Spleen (tissue), 11 donors: ENCODE measurements around the gene WDR86. TPM values are rescaled to one million over a fixed set of nuclear protein-coding genes. Genes with fewer than 3 reads are reported as not detected.
A peak's percentile ranks its signal among the peaks of the same experiment; 100 is the strongest.

ENCODE experiments used
- DNase-seq: peaks from one replicate; pipeline ENCODE4 v3.0.0-alpha.2; 2020
- H3K27ac ChIP-seq, 8 donors: fragments of 200-600 bp; sonication (generic) in 7 of 8; 1 replicate in 4 of 8; 2 replicates in 4 of 8; pipeline versions ENCODE4 v1.5.0 to v1.8.0; 2016 to 2021; ENCODE audit warnings: inconsistent platforms in 4 of 8, mild to moderate bottlenecking in 4 of 8, moderate library complexity in 1 of 8
- H3K27me3 ChIP-seq, 7 donors: fragments of 200-600 bp; sonication (generic) in 6 of 7; replicated peaks in 1 of 7; 1 replicate in 4 of 7; 2 replicates in 3 of 7; pipeline versions ENCODE4 v1.5.0 to v1.8.0; 2016 to 2021; ENCODE audit warnings: inconsistent platforms in 3 of 7, mild to moderate bottlenecking in 1 of 7
- H3K36me3 ChIP-seq, 6 donors: fragments of 200-600 bp; sonication (generic) in 5 of 6; 1 replicate in 4 of 6; 2 replicates in 2 of 6; pipeline versions ENCODE4 v1.5.0 to v1.8.0; 2016 to 2021; ENCODE audit warnings: inconsistent platforms in 2 of 6
- H3K4me1 ChIP-seq, 6 donors: fragments of 200-600 bp; sonication (generic) in 5 of 6; 1 replicate in 3 of 6; 2 replicates in 3 of 6; pipeline versions ENCODE4 v1.5.0 to v1.8.0; 2016 to 2021; ENCODE audit warnings: inconsistent platforms in 3 of 6
- H3K4me3 ChIP-seq, 8 donors: fragments of 200-600 bp; sonication (generic) in 7 of 8; 1 replicate in 4 of 8; 2 replicates in 4 of 8; pipeline versions ENCODE4 v1.5.0 to v1.8.0; 2016 to 2021; ENCODE audit warnings: inconsistent platforms in 4 of 8, mild to moderate bottlenecking in 4 of 8, moderate library complexity in 2 of 8
- H3K9me3 ChIP-seq, 8 donors: fragments of 200-600 bp; sonication (generic) in 7 of 8; 1 replicate in 4 of 8; 2 replicates in 4 of 8; pipeline versions ENCODE4 v1.5.0 to v1.8.0; 2016 to 2021; ENCODE audit warnings: inconsistent platforms in 4 of 8
- POLR2A ChIP-seq, 3 donors: fragments of 450-650 bp; IDR thresholded peaks; one replicate each; pipeline ENCODE4 v1.5.1; 2017; ENCODE audit warnings: antibody characterized with exemption in 3 of 3, mild to moderate bottlenecking in 1 of 3
- POLR2AphosphoS5 ChIP-seq, 3 donors: sonication (generic); formaldehyde crosslinking; IDR thresholded peaks; one replicate each; pipeline ENCODE4 v1.5.1; 2017; ENCODE audit warnings: antibody characterized with exemption in 3 of 3
- WGBS, 5 donors: extraction: QIAGEN DNeasy Blood & Tissue Kit in 3 of 5; methylation state at CpG; one replicate each; pipeline versions ENCODE4 v1.1.5 to v1.1.7; 2013 to 2018; 5-methylcytosine and 5-hydroxymethylcytosine counted together
- intact Hi-C: fragments of 100-400 bp; cut with DNase I; formaldehyde crosslinking; loops from one replicate; pipeline ENCODE4 v1.15.0; 2023; ENCODE audit warnings: low total_unique reads
- polyA plus RNA-seq, 3 donors: library from polyadenylated mRNA; stranded (reverse); fragments of 200-250 nt; gene quantifications; one replicate each; pipeline ENCODE4 v1.2.1, GENCODE V29; 2013
- total RNA-seq, 7 donors: library from RNA; depleted of rRNA in 3 of 7; stranded (reverse); fragments of >200 nt in 3 of 7; fragmentation: NEBNext Ultra II Directional in 4 of 7; extraction: Animal tissue kit (Norgen Biotek cat#: 25700) in 4 of 7; gene quantifications; one replicate each; pipeline versions ENCODE4 v1.1.0 to v1.2.1, GENCODE V29; 2016 to 2021
- TF ChIP-seq, protein P1 (sequence below), 11 experiments: fragments of 200-600 bp in 7 of 11; fragments of 450-650 bp in 4 of 11; sonication (generic) in 4 of 11; IDR thresholded peaks in 8 of 11; conservative IDR thresholded peaks in 3 of 11; 1 replicate in 7 of 11; 2 replicates in 4 of 11; pipeline versions ENCODE4 v1.4.0 to v1.8.0; 2016 to 2021; ENCODE audit warnings: antibody characterized with exemption in 11 of 11, inconsistent platforms in 4 of 11, mild to moderate bottlenecking in 1 of 11
- donor health status: healthy with polysubstance abuse.
- donor health status: DM: no; HTN: no; CAD: no; lungs with moderate emphysema.
- donor health status: DM: no; HTN: no; CAD: no.
- donor health status: Bipolar disorder and iron deficiency.
- donor health status: healthy.
- donor health status: DM: no; HTN: no; CAD: no.
- donor health status: DM: yes; HTN: yes; CAD: no.

The WDR86 gene
- total and polyA plus RNA-seq, 10 donors, result 2.8 to 71.9 (median 49.2) TPM

DNA sequence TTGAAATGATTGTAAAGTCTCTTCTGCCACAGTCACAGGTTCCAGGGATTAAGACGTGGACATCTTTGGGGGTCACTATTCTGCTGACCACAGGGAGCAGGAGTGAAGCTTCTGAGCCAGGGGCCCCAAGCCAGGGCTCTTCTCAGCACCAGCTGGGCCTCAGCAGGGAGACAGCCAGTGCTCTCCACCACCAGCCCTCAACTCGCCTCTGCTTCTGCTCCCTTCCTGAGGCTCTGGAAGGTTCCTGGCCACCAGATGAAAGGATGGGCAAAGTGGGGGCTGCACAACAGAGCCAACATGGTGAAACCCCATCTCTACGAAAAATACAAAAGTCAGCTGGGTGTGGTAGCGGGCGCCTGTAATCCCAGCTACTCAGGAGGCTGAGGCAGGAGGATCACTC lies 41.3 kb upstream of the WDR86 start:
- TF ChIP-seq, protein P1, sequence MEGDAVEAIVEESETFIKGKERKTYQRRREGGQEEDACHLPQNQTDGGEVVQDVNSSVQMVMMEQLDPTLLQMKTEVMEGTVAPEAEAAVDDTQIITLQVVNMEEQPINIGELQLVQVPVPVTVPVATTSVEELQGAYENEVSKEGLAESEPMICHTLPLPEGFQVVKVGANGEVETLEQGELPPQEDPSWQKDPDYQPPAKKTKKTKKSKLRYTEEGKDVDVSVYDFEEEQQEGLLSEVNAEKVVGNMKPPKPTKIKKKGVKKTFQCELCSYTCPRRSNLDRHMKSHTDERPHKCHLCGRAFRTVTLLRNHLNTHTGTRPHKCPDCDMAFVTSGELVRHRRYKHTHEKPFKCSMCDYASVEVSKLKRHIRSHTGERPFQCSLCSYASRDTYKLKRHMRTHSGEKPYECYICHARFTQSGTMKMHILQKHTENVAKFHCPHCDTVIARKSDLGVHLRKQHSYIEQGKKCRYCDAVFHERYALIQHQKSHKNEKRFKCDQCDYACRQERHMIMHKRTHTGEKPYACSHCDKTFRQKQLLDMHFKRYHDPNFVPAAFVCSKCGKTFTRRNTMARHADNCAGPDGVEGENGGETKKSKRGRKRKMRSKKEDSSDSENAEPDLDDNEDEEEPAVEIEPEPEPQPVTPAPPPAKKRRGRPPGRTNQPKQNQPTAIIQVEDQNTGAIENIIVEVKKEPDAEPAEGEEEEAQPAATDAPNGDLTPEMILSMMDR (IDR thresholded peaks at IDR 0.05 in 8 of 11, conservative IDR thresholded peaks at IDR 0.05 in 3 of 11), result no peak
- TF ChIP-seq POLR2AphosphoS5 (IDR thresholded peaks at IDR 0.05) (no peak), POLR2A (IDR thresholded peaks at IDR 0.05) (no peak)
- peaks cover 0 to 9% (median 0%) of the 10 kb centered on the region in 7 donors for H3K27me3 ChIP-seq
- H3K36me3 ChIP-seq, result no peaks in the 10 kb centered on the region
- intact Hi-C loops, result no loop called here
- no peaks in the 10 kb centered on the region for H3K9me3 ChIP-seq
- H3K4me1 ChIP-seq, result peaks cover 0 to 21% (median 8%) of the 10 kb centered on the region in 6 donors
- H3K27ac ChIP-seq, result no peak overlapping the region
- peak; percentile 60 for DNase-seq
- H3K4me3 ChIP-seq, result no peak overlapping the region
- WGBS, 5 donors, result 82 to 92% (median 86%) methylated on average over 5 of the region's 5 CpGs

DNA sequence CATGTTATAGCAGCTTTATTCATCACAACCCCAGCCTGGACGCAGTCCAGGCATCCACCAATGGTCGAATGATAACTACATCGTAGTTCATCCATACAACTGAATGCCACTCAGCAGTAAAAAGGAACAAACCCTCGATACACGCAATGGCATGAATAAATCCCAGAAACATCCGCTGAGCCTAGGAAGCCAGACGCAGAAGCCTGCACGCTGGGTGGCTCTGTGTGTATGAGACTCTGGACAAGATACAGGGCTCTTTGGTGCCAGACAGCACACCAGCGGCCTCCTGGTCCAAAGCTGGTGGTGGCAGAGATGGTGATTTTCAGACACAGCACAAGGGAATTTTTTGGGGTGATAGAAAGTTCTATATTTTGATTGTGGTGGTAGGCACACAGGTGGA lies 40.2 kb upstream of the WDR86 start:
- no peaks in the 10 kb centered on the region for H3K9me3 ChIP-seq
- no peaks in the 10 kb centered on the region for H3K36me3 ChIP-seq
- DNase-seq, result peak; percentile 41
- intact Hi-C loops, result loop anchor here (5.0 kb wide), 2 partner anchors 83 to 133 kb away; no protein-coding TSS in a partner anchor
- no peak overlapping the region for H3K4me3 ChIP-seq
- no peak for TF ChIP-seq POLR2A (IDR thresholded peaks at IDR 0.05)
- TF ChIP-seq, protein P1 (IDR thresholded peaks at IDR 0.05 in 8 of 11, conservative IDR thresholded peaks at IDR 0.05 in 3 of 11), result no peak
- TF ChIP-seq POLR2AphosphoS5 (IDR thresholded peaks at IDR 0.05), result no peak
- no peak overlapping the region for H3K27ac ChIP-seq
- H3K27me3 ChIP-seq, result peaks cover 0 to 9% (median 0%) of the 10 kb centered on the region in 7 donors
- 89 to 94% (median 91%) methylated on average over 9 of the region's 9 CpGs for whole genome bisulfite sequencing, 5 donors
- peaks cover 0 to 21% (median 8%) of the 10 kb centered on the region in 6 donors for H3K4me1 ChIP-seq

DNA sequence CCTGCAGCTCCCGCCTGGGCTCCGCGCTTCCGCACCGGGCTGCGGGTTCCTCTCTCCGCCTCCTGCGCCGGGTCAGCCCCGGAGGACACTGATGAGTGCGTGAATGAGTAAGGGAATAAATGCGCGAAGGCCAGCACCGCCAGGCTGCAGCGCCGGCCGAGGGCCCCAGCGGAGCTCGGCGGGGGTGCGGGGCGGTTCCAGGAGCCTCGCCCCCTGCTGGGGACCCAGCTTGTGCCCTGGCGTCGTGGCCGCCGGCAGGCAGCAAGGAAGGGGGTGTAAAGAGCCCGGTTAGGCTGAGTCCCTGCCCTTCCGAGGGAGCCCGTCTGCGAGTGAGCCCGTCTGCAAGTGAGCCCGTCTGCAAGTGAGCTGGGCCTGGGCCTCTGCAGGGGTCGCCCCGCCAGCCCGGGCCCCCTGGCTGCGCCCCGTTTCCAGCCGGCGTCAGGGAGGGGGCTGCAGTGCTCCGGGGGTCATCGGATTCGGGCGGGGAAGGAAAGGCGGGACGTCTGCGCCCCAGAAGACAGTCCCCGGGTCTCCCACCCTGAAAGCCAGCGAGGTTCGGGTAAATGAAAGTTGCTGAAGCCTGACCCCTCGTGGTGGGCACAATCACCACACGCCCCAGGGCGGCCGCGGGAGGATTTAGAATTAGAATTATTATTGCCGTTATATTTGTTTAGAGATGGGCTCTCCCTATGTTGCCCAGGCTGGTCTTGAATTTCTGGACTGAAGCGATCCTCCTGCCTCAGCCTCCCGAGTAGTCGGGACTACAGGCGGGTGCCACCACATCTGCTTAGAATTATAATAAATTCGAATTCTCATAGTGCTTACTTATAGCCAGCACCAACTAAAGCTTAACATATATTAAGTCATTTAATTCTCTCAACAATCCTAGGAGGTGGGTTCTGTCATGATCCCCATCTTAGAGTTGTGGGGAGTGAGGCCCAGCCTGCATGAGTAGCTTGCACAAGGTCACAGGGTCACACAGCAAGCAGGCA lies 38.7 kb upstream of the WDR86 start:
- H3K27ac ChIP-seq, result peak overlapping the region; percentile 35 to 83 (median 72)
- H3K27me3 ChIP-seq, result peaks cover 0 to 9% (median 0%) of the 10 kb centered on the region in 7 donors
- peaks cover 0 to 21% (median 8%) of the 10 kb centered on the region in 6 donors for H3K4me1 ChIP-seq
- peak overlapping the region; percentile 30 to 70 (median 50) for H3K4me3 ChIP-seq
- H3K9me3 ChIP-seq, result no peaks in the 10 kb centered on the region
- WGBS, 5 donors, result 3 to 6% (median 4%) methylated on average over 45 to 61 of the region's 61 CpGs
- H3K36me3 ChIP-seq, result no peaks in the 10 kb centered on the region
- intact Hi-C loops, result loop anchor here (5.0 kb wide), 2 partner anchors 81 to 131 kb away; no protein-coding TSS in a partner anchor
- TF ChIP-seq, protein P1 (IDR thresholded peaks at IDR 0.05 in 8 of 11, conservative IDR thresholded peaks at IDR 0.05 in 3 of 11), result peak; percentile 67 to 93 (median 87)
- TF ChIP-seq POLR2AphosphoS5 (IDR thresholded peaks at IDR 0.05), result peak in 2 of 3 donors; percentile 49 to 62
- no peak for TF ChIP-seq POLR2A (IDR thresholded peaks at IDR 0.05)
- DNase-seq, result peak; percentile 90

DNA sequence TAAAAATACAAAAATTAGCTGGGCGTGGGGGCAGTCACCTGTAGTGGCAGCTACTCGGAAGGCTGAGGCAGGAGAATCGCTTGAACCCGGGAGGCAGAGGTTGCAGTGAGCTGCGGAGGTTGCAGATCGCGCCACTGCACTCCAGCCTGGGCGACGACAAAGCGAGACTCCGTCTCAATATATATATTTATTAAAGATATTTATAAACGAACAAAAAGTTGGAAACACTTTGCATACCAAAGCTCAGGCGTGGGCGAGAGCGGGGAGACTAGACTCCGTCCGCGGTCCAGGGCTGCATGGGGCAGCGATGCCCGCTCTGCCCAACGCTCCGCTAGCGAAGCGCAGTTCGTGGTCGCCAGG lies 38.0 kb upstream of the WDR86 start:
- Histone ChIP-seq H3K4me3 (peak overlapping the region; percentile 30 to 70 (median 50)), H3K4me1 (peaks cover 0 to 21% (median 8%) of the 10 kb centered on the region in 6 donors), H3K27me3 (peaks cover 0 to 9% (median 0%) of the 10 kb centered on the region in 7 donors), H3K36me3 (no peaks in the 10 kb centered on the region), H3K9me3 (no peaks in the 10 kb centered on the region), H3K27ac (peak overlapping the region in 7 of 8 donors; percentile 35 to 83 (median 69))
- DNase-seq, result no peak
- WGBS, 5 donors, result 53 to 70% (median 65%) methylated on average over 26 of the region's 26 CpGs
- TF ChIP-seq POLR2A (IDR thresholded peaks at IDR 0.05) (no peak), POLR2AphosphoS5 (IDR thresholded peaks at IDR 0.05) (no peak)
- TF ChIP-seq, protein P1 (IDR thresholded peaks at IDR 0.05 in 8 of 11, conservative IDR thresholded peaks at IDR 0.05 in 3 of 11), result no peak
- intact Hi-C loops, result loop anchor here (5.0 kb wide), 2 partner anchors 81 to 131 kb away; no protein-coding TSS in a partner anchor
